ENCODE data around the gene RAB4A.

Gene RAB4A

DNA sequence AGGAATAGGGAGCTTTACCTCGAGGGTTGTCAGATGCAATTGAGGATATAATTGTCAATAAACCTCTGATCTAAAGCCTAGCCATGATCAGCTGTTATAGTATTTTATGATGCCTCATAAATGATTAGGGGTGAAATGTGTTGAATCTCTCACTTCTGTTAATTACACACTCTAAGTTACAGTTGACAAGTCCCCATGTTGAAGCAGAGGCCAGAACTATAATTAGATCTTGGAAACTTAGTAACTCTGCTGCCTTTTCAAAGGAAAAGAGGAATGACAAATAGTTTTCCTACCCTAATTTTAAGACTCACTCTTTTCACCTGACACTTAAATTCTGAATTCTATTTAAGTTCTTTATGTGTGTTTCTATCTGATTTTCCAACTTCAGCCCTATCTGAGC lies 38.2 kb downstream of the RAB4A start:
- no peak for DNase-seq (ENCODE audit: extremely low spot score)
- CTCF ChIA-PET: no interaction called here
- POLR2A ChIA-PET: no interaction called here
- TF ChIP-seq, protein P1, sequence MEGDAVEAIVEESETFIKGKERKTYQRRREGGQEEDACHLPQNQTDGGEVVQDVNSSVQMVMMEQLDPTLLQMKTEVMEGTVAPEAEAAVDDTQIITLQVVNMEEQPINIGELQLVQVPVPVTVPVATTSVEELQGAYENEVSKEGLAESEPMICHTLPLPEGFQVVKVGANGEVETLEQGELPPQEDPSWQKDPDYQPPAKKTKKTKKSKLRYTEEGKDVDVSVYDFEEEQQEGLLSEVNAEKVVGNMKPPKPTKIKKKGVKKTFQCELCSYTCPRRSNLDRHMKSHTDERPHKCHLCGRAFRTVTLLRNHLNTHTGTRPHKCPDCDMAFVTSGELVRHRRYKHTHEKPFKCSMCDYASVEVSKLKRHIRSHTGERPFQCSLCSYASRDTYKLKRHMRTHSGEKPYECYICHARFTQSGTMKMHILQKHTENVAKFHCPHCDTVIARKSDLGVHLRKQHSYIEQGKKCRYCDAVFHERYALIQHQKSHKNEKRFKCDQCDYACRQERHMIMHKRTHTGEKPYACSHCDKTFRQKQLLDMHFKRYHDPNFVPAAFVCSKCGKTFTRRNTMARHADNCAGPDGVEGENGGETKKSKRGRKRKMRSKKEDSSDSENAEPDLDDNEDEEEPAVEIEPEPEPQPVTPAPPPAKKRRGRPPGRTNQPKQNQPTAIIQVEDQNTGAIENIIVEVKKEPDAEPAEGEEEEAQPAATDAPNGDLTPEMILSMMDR (IDR thresholded peaks at IDR 0.05; ENCODE audit: control extremely low read depth, extremely low read depth, low read depth, missing control alignments): no peak

DNA sequence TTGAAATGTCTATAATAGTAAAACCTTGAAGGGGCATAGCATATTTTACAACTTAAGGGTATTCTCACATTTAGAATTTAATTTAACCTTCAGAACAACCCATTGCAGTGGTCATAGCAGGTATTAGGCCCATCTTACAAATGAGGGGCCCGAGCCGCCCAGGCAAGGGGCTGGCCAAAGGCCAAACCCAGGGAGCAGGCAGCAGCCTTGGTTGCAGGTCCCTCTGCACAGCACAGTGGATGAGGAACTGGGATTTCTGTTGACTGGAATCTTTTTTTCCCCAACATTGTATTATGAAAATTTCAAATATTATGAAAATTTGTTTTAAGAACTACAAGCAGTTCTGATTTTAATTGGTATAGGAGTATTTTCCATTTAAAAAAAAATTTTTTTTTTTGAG lies 38.8 kb downstream of the RAB4A start:
- TF ChIP-seq, protein P1 (IDR thresholded peaks at IDR 0.05; ENCODE audit: control extremely low read depth, extremely low read depth, low read depth, missing control alignments): no peak

DNA sequence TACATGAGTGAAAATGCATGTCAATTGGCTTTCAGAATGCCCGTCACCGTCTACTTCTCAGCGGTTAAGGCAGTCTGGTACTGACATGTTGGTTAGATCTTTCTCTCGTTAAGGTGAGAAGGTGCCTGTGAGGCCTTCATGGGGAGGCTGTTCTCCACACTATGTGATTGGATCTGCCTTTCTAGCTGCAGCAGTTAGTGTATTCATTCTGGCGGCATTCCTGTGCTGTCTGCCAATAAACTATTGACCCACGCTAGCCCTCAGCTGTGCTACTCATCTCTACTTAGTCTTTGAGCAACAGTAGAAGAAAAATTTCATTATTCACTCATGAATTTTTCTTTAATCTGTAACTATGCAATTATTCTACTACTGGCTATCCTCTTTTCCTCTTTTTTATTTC lies 39.9 kb downstream of the RAB4A start:
- ChIA-PET POLR2A (interaction anchor here (0.7 kb wide), 1 partner anchor 17 kb away, joined by 3 read pairs; no protein-coding TSS in a partner anchor), CTCF (interaction anchor here (0.7 to 1.0 kb wide), 2 partner anchors 19 to 36 kb away, joined by 3 read pairs; no protein-coding TSS in a partner anchor)
- DNase-seq (ENCODE audit: extremely low spot score): no peak
- TF ChIP-seq, protein P1 (IDR thresholded peaks at IDR 0.05; ENCODE audit: control extremely low read depth, extremely low read depth, low read depth, missing control alignments): no peak

More for the DNA sequence above, 38.8 kb downstream of the RAB4A start:
- POLR2A ChIA-PET: no interaction called here
- CTCF ChIA-PET: interaction anchor here (1.0 kb wide), 1 partner anchor 17 kb away, joined by 3 read pairs; no protein-coding TSS in a partner anchor
- no peak for DNase-seq (ENCODE audit: extremely low spot score)

DNA sequence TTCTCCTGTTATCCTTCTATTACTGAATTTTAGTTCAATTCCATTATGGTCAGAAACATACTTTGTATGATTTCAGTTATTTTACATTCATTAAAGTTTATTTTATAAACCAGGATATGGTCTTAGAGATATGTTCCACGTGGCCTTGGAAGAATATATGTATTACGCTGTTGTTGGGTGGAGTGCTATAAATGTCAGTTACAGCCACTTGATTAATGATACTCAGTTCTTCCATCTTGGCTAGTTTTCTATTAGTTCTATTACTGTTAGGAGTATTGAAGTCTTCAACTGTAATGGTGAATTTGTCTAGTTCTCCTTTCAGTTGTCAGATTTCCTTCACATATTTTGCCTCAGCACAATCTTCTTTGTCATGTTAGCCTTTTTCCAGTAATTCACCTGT lies 45.3 kb downstream of the RAB4A start:
- ChIA-PET POLR2A (no interaction called here), CTCF (no interaction called here)
- no peak for DNase-seq (ENCODE audit: extremely low spot score)
- TF ChIP-seq, protein P1 (IDR thresholded peaks at IDR 0.05; ENCODE audit: control extremely low read depth, extremely low read depth, low read depth, missing control alignments): no peak

DNA sequence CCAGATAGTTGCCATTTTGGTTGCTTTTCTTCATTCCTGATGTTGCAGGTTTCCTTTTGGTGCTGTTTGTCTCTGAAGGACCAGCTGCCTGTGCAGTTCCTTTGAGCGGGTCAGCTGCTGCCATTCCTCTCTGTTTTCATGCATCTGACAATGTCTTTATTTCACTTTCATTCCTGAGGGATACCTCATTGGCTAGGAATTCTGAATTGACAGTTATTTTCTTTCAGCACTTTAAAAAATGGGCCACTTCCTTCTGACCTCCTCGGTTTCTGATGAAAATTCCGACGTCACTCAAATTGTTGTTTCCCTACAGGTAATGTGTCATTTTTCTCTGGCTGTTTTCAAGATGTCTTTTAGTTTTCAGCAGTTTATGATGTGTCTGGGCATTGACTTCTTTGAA lies 47.1 kb downstream of the RAB4A start:
- TF ChIP-seq, protein P1 (IDR thresholded peaks at IDR 0.05; ENCODE audit: control extremely low read depth, extremely low read depth, low read depth, missing control alignments): no peak
- ChIA-PET CTCF (no interaction called here), POLR2A (no interaction called here)
- DNase-seq (ENCODE audit: extremely low spot score): no peak

DNA sequence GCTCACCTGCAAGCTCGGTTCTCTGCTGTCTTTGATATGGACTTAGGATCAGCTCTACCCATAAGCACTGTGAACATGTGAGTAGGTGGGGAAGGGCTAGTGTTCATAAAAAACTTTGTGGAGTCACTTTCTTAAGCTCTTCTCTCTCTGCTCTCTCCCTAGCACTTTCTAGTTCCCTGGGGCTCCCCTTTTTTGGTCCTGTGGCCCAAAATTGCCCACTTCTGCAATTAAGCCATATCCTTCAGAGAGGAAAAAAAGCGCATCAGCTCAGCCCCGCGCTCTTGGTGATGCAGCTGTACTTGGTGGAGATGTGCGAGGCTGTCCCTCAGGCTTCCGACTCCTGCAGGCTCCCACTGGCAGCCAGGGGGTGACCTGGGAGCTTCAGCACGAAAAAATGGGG lies 48.6 kb downstream of the RAB4A start:
- TF ChIP-seq, protein P1 (IDR thresholded peaks at IDR 0.05; ENCODE audit: control extremely low read depth, extremely low read depth, low read depth, missing control alignments): no peak
- CTCF ChIA-PET: interaction anchor here (1.5 kb wide), 2 partner anchors 18 to 163 kb away, joined by 3 read pairs; no protein-coding TSS in a partner anchor
- DNase-seq (ENCODE audit: extremely low spot score): no peak
- POLR2A ChIA-PET: no interaction called here

DNA sequence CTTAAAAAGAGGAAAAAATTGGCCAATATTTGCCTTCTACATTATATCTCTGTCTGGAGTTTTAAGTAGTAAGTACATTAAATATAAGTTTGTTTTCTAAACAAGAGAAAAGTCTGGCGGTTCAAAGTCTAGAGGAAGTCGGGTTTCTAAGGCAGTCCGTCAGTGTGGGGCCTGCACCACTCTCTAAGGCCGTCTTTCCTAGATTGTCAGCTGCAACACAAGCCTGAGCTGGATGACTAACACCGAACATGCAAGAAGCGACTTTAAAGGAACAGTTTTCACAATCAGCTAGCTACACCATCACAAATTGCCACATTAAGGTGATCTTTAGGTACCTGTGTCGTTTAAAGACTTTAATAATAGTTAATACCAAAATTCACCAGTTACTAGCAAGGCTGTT lies 52.3 kb downstream of the RAB4A start:
- DNase-seq (ENCODE audit: extremely low spot score): no peak
- ChIA-PET POLR2A (no interaction called here), CTCF (interaction anchor here (1.0 kb wide), 1 partner anchor 11 kb away, joined by 4 read pairs; no protein-coding TSS in a partner anchor)
- TF ChIP-seq, protein P1 (IDR thresholded peaks at IDR 0.05; ENCODE audit: control extremely low read depth, extremely low read depth, low read depth, missing control alignments): no peak

Measured in GM10248 (cell line).